Breast epithelium (tissue), 3 donors: ENCODE data around the gene DOLPP1.

Experiments
- CTCF ChIP-seq, 3 donors: fragments of 450-650 bp; IDR thresholded peaks; one replicate each; pipeline ENCODE4 v1.5.1; 2016 to 2017; ENCODE audit warnings: antibody characterized with exemption in 3 of 3, mild to moderate bottlenecking in 3 of 3, moderate library complexity in 3 of 3
- POLR2A ChIP-seq: fragments of 450-650 bp; IDR thresholded peaks from one replicate; pipeline ENCODE4 v1.6.1; 2016; ENCODE audit warnings: antibody characterized with exemption, mild to moderate bottlenecking, moderate library complexity
- POLR2AphosphoS5 ChIP-seq, 3 donors: sonication (generic); formaldehyde crosslinking; IDR thresholded peaks; one replicate each; pipeline ENCODE4 v1.6.1; 2017; ENCODE audit warnings: antibody characterized with exemption in 3 of 3

GRCh38 chr9:129108083-129108804, 27.3 kb downstream of the DOLPP1 start:
- no peak for TF ChIP-seq CTCF (IDR thresholded peaks at IDR 0.05)
- no peak for TF ChIP-seq POLR2A
- no peak for TF ChIP-seq POLR2AphosphoS5 (IDR thresholded peaks at IDR 0.05)
